DOHH2 (cell line): ENCODE results near the gene TSHZ2.

Experiments used
- H3F3A ChIP-seq: fragments of 200-600 bp; sonication (generic), shearing (Covaris generic); 2 replicates; pipeline ENCODE4 v1.6.0; 2016; ENCODE audit warnings: antibody characterized with exemption, mild to moderate bottlenecking; ENCODE audit not compliant: control insufficient read depth, insufficient read depth
- H3K27ac ChIP-seq: fragments of 200-600 bp; sonication (generic); 2 replicates; pipeline ENCODE4 v1.5.1; 2014; ENCODE audit warnings: low read depth, mild to moderate bottlenecking, low read length, moderate library complexity
- H3K27me3 ChIP-seq: fragments of 200-600 bp; sonication (generic); 2 replicates; pipeline ENCODE4 v1.6.1; 2014; ENCODE audit warnings: mild to moderate bottlenecking, low read length, mixed read lengths; ENCODE audit not compliant: control insufficient read depth
- H3K36me3 ChIP-seq: fragments of 200-600 bp; sonication (generic); 2 replicates; pipeline ENCODE4 v1.6.1; 2014; ENCODE audit warnings: mild to moderate bottlenecking, low read length, moderate library complexity, mixed read lengths; ENCODE audit not compliant: control insufficient read depth
- H3K4me1 ChIP-seq: fragments of 200-600 bp; sonication (generic); 2 replicates; pipeline ENCODE4 v1.6.1; 2014; ENCODE audit warnings: mild to moderate bottlenecking, low read length, mixed read lengths; ENCODE audit not compliant: control insufficient read depth
- H3K4me2 ChIP-seq: fragments of 200-600 bp; sonication (generic); 2 replicates; pipeline ENCODE4 v1.6.0; 2014; ENCODE audit warnings: mild to moderate bottlenecking, low read length, moderate library complexity
- H3K4me3 ChIP-seq: fragments of 200-600 bp; sonication (generic); 2 replicates; pipeline ENCODE4 v1.5.1; 2014; ENCODE audit warnings: mild to moderate bottlenecking, low read length, mixed read lengths
- H3K79me2 ChIP-seq: fragments of 200-600 bp; sonication (generic); 2 replicates; pipeline ENCODE4 v1.6.1; 2014; ENCODE audit warnings: mild to moderate bottlenecking, low read length, mixed read lengths; ENCODE audit not compliant: control insufficient read depth
- H3K9me2 ChIP-seq: fragments of 200-600 bp; sonication (generic); replicated peaks from 2 replicates; pipeline ENCODE4 v1.6.1; 2014; ENCODE audit warnings: mild to moderate bottlenecking, low read length, mixed read lengths; ENCODE audit not compliant: control insufficient read depth
- H3K9me3 ChIP-seq: fragments of 200-600 bp; sonication (generic); 2 replicates; pipeline ENCODE4 v1.6.1; 2014; ENCODE audit warnings: antibody characterized with exemption, low read length, mixed read lengths; ENCODE audit not compliant: control insufficient read depth, insufficient read depth
- H4K20me1 ChIP-seq: fragments of 200-600 bp; sonication (generic); 2 replicates; pipeline ENCODE4 v1.6.0; 2014; ENCODE audit warnings: low read depth, mild to moderate bottlenecking, antibody characterized with exemption, low read length, moderate library complexity; ENCODE audit not compliant: control insufficient read depth, insufficient read depth
- EZH2phosphoT487 ChIP-seq: fragments of 200-600 bp; sonication (generic); IDR thresholded peaks from 2 replicates; pipeline ENCODE4 v1.6.1; 2017; ENCODE audit warnings: borderline replicate concordance, mild to moderate bottlenecking, antibody characterized with exemption, low read length, moderate library complexity, mixed read lengths
- TF ChIP-seq, protein P1 (sequence below): fragments of 200-600 bp; sonication (generic); IDR thresholded peaks from one replicate; pipeline ENCODE4 v1.5.1; 2014; ENCODE audit warnings: antibody characterized with exemption, mild to moderate bottlenecking, low read depth, low read length; ENCODE audit not compliant: poor library complexity, severe bottlenecking

Gene TSHZ2

GRCh38 chr20:53335555-53335954 is 363.4 kb downstream of the TSHZ2 start:
- Histone ChIP-seq H3K79me2 (no peaks in the 10 kb centered on the region), H3K27me3 (no peaks in the 10 kb centered on the region), H3K9me2 (no peaks in the 10 kb centered on the region), H3K9me3 (no peaks in the 10 kb centered on the region), H3K4me2 (no peak overlapping the region), H3F3A (no peaks in the 10 kb centered on the region), H3K4me3 (no peak overlapping the region), H3K4me1 (no peaks in the 10 kb centered on the region), H4K20me1 (no peaks in the 10 kb centered on the region), H3K27ac (no peak overlapping the region), H3K36me3 (no peaks in the 10 kb centered on the region)
- TF ChIP-seq, protein P1, sequence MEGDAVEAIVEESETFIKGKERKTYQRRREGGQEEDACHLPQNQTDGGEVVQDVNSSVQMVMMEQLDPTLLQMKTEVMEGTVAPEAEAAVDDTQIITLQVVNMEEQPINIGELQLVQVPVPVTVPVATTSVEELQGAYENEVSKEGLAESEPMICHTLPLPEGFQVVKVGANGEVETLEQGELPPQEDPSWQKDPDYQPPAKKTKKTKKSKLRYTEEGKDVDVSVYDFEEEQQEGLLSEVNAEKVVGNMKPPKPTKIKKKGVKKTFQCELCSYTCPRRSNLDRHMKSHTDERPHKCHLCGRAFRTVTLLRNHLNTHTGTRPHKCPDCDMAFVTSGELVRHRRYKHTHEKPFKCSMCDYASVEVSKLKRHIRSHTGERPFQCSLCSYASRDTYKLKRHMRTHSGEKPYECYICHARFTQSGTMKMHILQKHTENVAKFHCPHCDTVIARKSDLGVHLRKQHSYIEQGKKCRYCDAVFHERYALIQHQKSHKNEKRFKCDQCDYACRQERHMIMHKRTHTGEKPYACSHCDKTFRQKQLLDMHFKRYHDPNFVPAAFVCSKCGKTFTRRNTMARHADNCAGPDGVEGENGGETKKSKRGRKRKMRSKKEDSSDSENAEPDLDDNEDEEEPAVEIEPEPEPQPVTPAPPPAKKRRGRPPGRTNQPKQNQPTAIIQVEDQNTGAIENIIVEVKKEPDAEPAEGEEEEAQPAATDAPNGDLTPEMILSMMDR, result no peak
- no peak for TF ChIP-seq EZH2phosphoT487

- no peak overlapping the region for H3K4me3 ChIP-seq
- H3K4me2 ChIP-seq, result no peak overlapping the region
- no peaks in the 10 kb centered on the region for H3K36me3 ChIP-seq
- H3K9me3 ChIP-seq, result no peaks in the 10 kb centered on the region
- H3K27ac ChIP-seq, result no peak overlapping the region
- H3K9me2 ChIP-seq, result no peaks in the 10 kb centered on the region
- H3K79me2 ChIP-seq, result no peaks in the 10 kb centered on the region
- H3K27me3 ChIP-seq, result no peaks in the 10 kb centered on the region
- H3F3A ChIP-seq, result no peaks in the 10 kb centered on the region
- H3K4me1 ChIP-seq, result no peaks in the 10 kb centered on the region
- TF ChIP-seq EZH2phosphoT487, result no peak
- TF ChIP-seq, protein P1, result no peak
- H4K20me1 ChIP-seq, result no peaks in the 10 kb centered on the region
Measured at GRCh38 chr20:53336892-53337291, 364.7 kb downstream of the TSHZ2 start.

GRCh38 chr20:53337390-53338101 is 365.4 kb downstream of the TSHZ2 start:
- H4K20me1 ChIP-seq, result no peaks in the 10 kb centered on the region
- no peaks in the 10 kb centered on the region for H3F3A ChIP-seq
- H3K9me3 ChIP-seq, result no peaks in the 10 kb centered on the region
- TF ChIP-seq, protein P1, result no peak
- TF ChIP-seq EZH2phosphoT487, result no peak
- H3K9me2 ChIP-seq, result no peaks in the 10 kb centered on the region
- no peak overlapping the region for H3K4me3 ChIP-seq
- no peak overlapping the region for H3K4me2 ChIP-seq
- no peaks in the 10 kb centered on the region for H3K36me3 ChIP-seq
- no peak overlapping the region for H3K27ac ChIP-seq
- no peaks in the 10 kb centered on the region for H3K79me2 ChIP-seq
- no peaks in the 10 kb centered on the region for H3K4me1 ChIP-seq
- no peaks in the 10 kb centered on the region for H3K27me3 ChIP-seq
